Breast epithelium (tissue), 3 donors: ENCODE data around the gene RND3.

ENCODE experiments used
- POLR2A ChIP-seq: fragments of 450-650 bp; IDR thresholded peaks from one replicate; pipeline ENCODE4 v1.6.1; 2016; ENCODE audit warnings: antibody characterized with exemption, mild to moderate bottlenecking, moderate library complexity
- TF ChIP-seq, protein P1 (sequence below), 3 donors: fragments of 450-650 bp; IDR thresholded peaks; one replicate each; pipeline ENCODE4 v1.5.1; 2016 to 2017; ENCODE audit warnings: antibody characterized with exemption in 3 of 3, mild to moderate bottlenecking in 3 of 3, moderate library complexity in 3 of 3

- TF ChIP-seq, protein P1, sequence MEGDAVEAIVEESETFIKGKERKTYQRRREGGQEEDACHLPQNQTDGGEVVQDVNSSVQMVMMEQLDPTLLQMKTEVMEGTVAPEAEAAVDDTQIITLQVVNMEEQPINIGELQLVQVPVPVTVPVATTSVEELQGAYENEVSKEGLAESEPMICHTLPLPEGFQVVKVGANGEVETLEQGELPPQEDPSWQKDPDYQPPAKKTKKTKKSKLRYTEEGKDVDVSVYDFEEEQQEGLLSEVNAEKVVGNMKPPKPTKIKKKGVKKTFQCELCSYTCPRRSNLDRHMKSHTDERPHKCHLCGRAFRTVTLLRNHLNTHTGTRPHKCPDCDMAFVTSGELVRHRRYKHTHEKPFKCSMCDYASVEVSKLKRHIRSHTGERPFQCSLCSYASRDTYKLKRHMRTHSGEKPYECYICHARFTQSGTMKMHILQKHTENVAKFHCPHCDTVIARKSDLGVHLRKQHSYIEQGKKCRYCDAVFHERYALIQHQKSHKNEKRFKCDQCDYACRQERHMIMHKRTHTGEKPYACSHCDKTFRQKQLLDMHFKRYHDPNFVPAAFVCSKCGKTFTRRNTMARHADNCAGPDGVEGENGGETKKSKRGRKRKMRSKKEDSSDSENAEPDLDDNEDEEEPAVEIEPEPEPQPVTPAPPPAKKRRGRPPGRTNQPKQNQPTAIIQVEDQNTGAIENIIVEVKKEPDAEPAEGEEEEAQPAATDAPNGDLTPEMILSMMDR (IDR thresholded peaks at IDR 0.05) = no peak
- TF ChIP-seq POLR2A = no peak
These were observed 11.8 kb downstream of the RND3 start for GRCh38 chr2:150475479-150476250.
